Natural killer cell treated with Interleukin-12 subunit alpha and Interleukin-12 subunit beta and Interleukin-15 and Interleukin-18, amount 100 ng/mL, for 72 hours (primary cell): ENCODE data around the gene PHACTR4. TPM values are rescaled to one million over a fixed set of nuclear protein-coding genes. Genes with fewer than 3 reads are reported as not detected.
"Not testable (repeated sequence)": the region's sequence is repeated elsewhere in the genome, so short reads cannot be mapped to it uniquely, and the experiment has no call there.

ENCODE experiments used
- ATAC-seq, 2 donors: fragments of 150-1000 bp; cut with Tn5 transposase in 1 of 2; sonication (Bioruptor Pico), chemical (Tn5 transposase) in 1 of 2; 2 replicates each; pipeline ENCODE4 v1.10.0; 2021
- DNase-seq: peaks from one replicate; pipeline ENCODE4 v3.0.0; 2022; ENCODE audit warnings: low spot score
- H3K27ac Mint-ChIP-seq, 2 donors: 1 replicate in 1 of 2; 2 replicates in 1 of 2; pipeline ENCODE4 v1.8.0; 2022; ENCODE audit warnings: mixed read lengths in 2 of 2, mild to moderate bottlenecking in 1 of 2, moderate library complexity in 1 of 2
- H3K27me3 Mint-ChIP-seq, 2 donors: 1 replicate in 1 of 2; 2 replicates in 1 of 2; pipeline ENCODE4 v1.8.0; 2022; ENCODE audit warnings: mixed read lengths in 2 of 2
- H3K36me3 Mint-ChIP-seq: one replicate; pipeline ENCODE4 v1.8.0; 2022; ENCODE audit warnings: mixed read lengths
- H3K4me1 Mint-ChIP-seq, 2 donors: 1 replicate in 1 of 2; 2 replicates in 1 of 2; pipeline ENCODE4 v1.8.0; 2022; ENCODE audit warnings: low read depth in 2 of 2, mixed read lengths in 2 of 2, mild to moderate bottlenecking in 1 of 2
- H3K4me3 Mint-ChIP-seq: one replicate; pipeline ENCODE4 v1.8.0; 2022; ENCODE audit warnings: mixed read lengths
- H3K9me3 Mint-ChIP-seq: 2 replicates; pipeline ENCODE4 v1.8.0; 2022; ENCODE audit warnings: mixed read lengths
- total RNA-seq, 2 donors: library from RNA; stranded (reverse); gene quantifications; one replicate each; pipeline ENCODE4 v1.2.3, GENCODE V29; 2022

The PHACTR4 gene
- total RNA-seq, 2 donors from 2014 or later = 30.2 to 32.7 TPM

DNA sequence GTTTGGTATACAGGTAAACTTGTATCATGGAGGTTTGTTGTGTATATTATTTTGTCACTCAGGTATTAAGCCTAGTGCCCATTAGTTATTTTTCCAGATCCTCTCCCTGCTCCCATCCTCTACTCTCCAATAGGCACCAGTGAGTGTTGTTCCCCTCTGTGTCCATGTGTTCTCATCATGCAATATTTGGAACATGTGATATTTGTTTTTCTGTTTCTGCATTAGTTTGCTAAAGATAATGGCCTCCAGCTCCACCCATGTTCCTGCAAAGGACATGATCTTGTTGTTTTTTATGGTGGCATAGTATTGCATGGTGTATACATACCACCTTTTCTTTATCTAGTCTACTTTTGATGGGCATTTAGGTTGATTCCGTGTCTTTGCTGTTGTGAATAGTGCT lies 10.9 kb downstream of the PHACTR4 start:
- H3K36me3 Mint-ChIP-seq = peaks cover 8% of the 10 kb centered on the region
- peaks cover 24% of the 10 kb centered on the region in 2 donors for H3K4me1 Mint-ChIP-seq
- DNase-seq (no peak), ATAC-seq (no peak)
- no peaks in the 10 kb centered on the region for H3K27me3 Mint-ChIP-seq
- H3K4me3 Mint-ChIP-seq = no peak overlapping the region
- H3K9me3 Mint-ChIP-seq = no peaks in the 10 kb centered on the region
- H3K27ac Mint-ChIP-seq = no peak overlapping the region

DNA sequence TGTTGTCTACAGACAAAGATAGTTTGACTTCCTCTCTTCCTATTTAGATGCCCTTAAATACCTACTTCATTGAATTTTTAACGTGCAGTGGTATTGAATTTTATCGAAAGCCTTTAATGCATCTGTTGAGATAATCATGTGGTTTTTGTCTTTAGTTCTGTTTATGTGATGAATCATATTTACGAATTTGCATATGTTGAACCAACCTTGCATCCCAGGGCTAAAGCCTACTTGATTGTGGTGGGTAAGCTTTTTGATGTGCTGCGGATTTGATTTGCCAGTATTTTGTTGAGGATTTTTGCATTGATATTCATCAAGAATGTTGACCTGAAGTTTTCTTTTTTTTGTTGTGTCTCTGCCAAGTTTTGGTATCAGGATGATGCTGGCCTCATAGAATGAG lies 14.2 kb downstream of the PHACTR4 start:
- not testable (repeated sequence) for H3K27ac Mint-ChIP-seq, H3K36me3 Mint-ChIP-seq, ATAC-seq, H3K4me3 Mint-ChIP-seq, DNase-seq, H3K9me3 Mint-ChIP-seq, H3K27me3 Mint-ChIP-seq
- peaks cover 19 to 21% of the 10 kb centered on the region in 2 donors for H3K4me1 Mint-ChIP-seq

DNA sequence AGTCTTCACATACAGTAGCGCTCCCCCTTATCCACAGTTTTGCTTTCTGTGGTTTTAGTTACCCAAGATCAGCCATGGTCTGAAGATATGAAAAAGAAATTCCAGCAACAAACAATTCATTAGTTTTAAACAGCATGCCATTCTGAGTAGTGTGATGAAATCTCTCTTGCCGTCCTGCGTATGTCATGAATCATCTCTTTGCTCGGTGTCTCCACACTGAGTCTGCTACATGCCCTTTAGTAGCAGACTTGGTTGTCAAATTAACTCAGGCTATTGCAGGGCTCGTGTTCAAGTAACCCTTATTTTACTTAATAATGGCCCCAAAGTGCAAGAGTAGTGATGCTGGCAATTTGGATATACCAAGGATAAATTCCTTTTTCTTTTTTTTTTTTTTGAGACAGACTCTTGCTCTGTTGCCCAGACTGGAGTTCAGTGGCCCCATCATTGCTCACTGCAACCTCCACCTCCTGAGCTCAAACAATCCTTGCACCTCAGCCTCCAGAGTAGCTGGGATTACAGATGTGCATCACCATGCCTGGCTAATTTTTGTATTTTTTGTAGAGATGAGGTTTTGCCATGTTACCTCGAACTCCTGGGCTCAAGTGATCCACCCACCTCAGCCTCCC lies 22.6 kb downstream of the PHACTR4 start:
- H3K4me1 Mint-ChIP-seq = peaks cover 12 to 15% of the 10 kb centered on the region in 2 donors
- ATAC-seq (no peak), DNase-seq (no peak)
- H3K9me3 Mint-ChIP-seq = no peaks in the 10 kb centered on the region
- H3K27ac Mint-ChIP-seq = no peak overlapping the region
- H3K27me3 Mint-ChIP-seq = no peaks in the 10 kb centered on the region
- no peak overlapping the region for H3K4me3 Mint-ChIP-seq
- no peaks in the 10 kb centered on the region for H3K36me3 Mint-ChIP-seq

- no peak overlapping the region for H3K4me3 Mint-ChIP-seq
- DNase-seq (no peak), ATAC-seq (no peak)
- peaks cover 10 to 12% of the 10 kb centered on the region in 2 donors for H3K4me1 Mint-ChIP-seq
- no peaks in the 10 kb centered on the region for H3K27me3 Mint-ChIP-seq
- peak overlapping the region; percentile 18 to 25 for H3K27ac Mint-ChIP-seq
- H3K9me3 Mint-ChIP-seq = no peaks in the 10 kb centered on the region
- H3K36me3 Mint-ChIP-seq = no peaks in the 10 kb centered on the region
Observed at GRCh38 chr1:28394136-28394535, 24.6 kb downstream of the PHACTR4 start.

DNA sequence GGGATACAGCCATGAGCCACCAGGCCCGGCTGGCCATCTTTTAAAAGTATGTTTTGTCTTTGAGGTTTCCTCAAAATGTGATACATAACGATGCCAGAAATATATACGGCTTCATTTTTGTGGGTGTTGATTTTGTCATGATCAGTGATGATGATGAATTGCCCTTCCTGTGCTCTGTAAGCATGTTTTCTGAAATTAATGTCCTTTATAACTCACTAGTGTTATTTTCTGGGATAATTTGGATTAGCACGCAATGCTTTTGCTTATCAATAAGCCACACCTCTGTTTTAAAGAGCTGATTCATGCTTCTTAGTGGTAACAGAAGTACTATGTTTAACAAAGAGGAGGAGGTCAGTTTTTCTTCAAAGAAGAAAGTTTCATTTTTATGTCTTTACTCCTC lies 25.6 kb downstream of the PHACTR4 start:
- no peaks in the 10 kb centered on the region for H3K9me3 Mint-ChIP-seq
- H3K36me3 Mint-ChIP-seq = no peaks in the 10 kb centered on the region
- peaks cover 12 to 17% of the 10 kb centered on the region in 2 donors for H3K4me1 Mint-ChIP-seq
- no peaks in the 10 kb centered on the region for H3K27me3 Mint-ChIP-seq
- H3K27ac Mint-ChIP-seq = no peak overlapping the region
- no peak for ATAC-seq
- no peak for DNase-seq
- H3K4me3 Mint-ChIP-seq = no peak overlapping the region

- no peaks in the 10 kb centered on the region for H3K27me3 Mint-ChIP-seq
- no peak overlapping the region for H3K27ac Mint-ChIP-seq
- H3K4me3 Mint-ChIP-seq = no peak overlapping the region
- H3K9me3 Mint-ChIP-seq = no peaks in the 10 kb centered on the region
- no peak for ATAC-seq
- H3K4me1 Mint-ChIP-seq = peaks cover 5 to 10% of the 10 kb centered on the region in 2 donors
- DNase-seq = no peak
- no peaks in the 10 kb centered on the region for H3K36me3 Mint-ChIP-seq
Observed at GRCh38 chr1:28401760-28402159, 32.2 kb downstream of the PHACTR4 start.

- H3K9me3 Mint-ChIP-seq = no peaks in the 10 kb centered on the region
- ATAC-seq = no peak
- H3K27me3 Mint-ChIP-seq = no peaks in the 10 kb centered on the region
- no peak for DNase-seq
- H3K27ac Mint-ChIP-seq = no peak overlapping the region
- H3K36me3 Mint-ChIP-seq = no peaks in the 10 kb centered on the region
- H3K4me1 Mint-ChIP-seq = peaks cover 0 to 3% of the 10 kb centered on the region in 2 donors
- H3K4me3 Mint-ChIP-seq = no peak overlapping the region
Observed at GRCh38 chr1:28409090-28409489, 39.5 kb downstream of the PHACTR4 start.

GRCh38 chr1:28411656-28412055 lies 42.1 kb downstream of the PHACTR4 start:
- Mint-ChIP-seq H3K9me3 (no peaks in the 10 kb centered on the region), H3K4me3 (no peak overlapping the region), H3K4me1 (peaks cover 0 to under 1% of the 10 kb centered on the region in 2 donors), H3K27ac (no peak overlapping the region), H3K27me3 (no peaks in the 10 kb centered on the region), H3K36me3 (no peaks in the 10 kb centered on the region)
- no peak for ATAC-seq
- no peak for DNase-seq

DNA sequence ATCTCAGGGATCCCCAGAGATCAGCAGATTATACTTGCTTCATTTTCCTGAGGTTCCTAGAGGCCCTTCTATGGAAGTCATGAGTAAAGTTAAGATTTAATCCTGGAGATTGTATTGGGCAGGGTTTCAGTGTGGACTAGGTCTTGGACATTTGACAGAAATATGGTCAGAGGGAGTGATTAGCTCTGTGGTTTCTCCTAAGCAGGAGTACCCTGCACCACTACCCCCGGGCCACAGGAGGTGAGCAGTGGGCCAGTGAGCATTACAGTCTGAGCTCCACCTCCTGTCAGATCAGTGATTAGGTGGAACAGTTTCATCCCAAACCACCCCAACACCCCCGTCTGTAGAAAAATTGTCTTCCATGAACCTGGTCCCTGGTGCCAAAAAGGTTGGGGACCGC lies 43.2 kb downstream of the PHACTR4 start:
- Mint-ChIP-seq H3K4me1 (peaks cover 3 to 6% of the 10 kb centered on the region in 2 donors), H3K27ac (no peak overlapping the region), H3K27me3 (no peaks in the 10 kb centered on the region), H3K4me3 (no peak overlapping the region), H3K36me3 (no peaks in the 10 kb centered on the region), H3K9me3 (no peaks in the 10 kb centered on the region)
- DNase-seq (no peak), ATAC-seq (no peak)

- DNase-seq = no peak
- H3K36me3 Mint-ChIP-seq = no peaks in the 10 kb centered on the region
- no peak overlapping the region for H3K4me3 Mint-ChIP-seq
- H3K9me3 Mint-ChIP-seq = no peaks in the 10 kb centered on the region
- no peak for ATAC-seq
- H3K27ac Mint-ChIP-seq = peak overlapping the region; percentile 14 to 43
- H3K4me1 Mint-ChIP-seq = peaks cover 6% of the 10 kb centered on the region in 2 donors
- H3K27me3 Mint-ChIP-seq = no peaks in the 10 kb centered on the region
Observed at GRCh38 chr1:28416509-28417194, 47.1 kb downstream of the PHACTR4 start.

DNA sequence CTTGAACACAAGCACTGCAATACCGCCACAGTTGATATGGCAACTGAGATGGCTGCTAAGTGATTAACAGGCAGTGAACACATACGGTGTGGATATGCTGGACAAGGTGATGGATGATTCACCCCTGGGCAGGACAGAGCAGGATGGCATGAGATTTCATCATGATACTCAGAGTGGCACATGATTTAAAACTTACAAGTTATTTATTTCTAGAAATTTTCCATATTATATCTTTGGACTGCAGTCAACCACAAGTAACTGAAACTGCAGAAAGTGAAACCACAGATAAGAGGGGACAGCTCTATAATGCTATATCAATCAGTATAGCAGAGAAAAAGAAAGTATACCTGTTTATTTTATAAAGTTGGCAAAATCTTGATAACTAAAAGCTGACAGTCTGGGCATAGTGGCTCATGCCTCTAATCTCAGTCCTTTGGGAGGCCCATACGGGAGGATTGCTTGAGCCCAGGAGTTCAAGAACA lies 47.9 kb downstream of the PHACTR4 start:
- Mint-ChIP-seq H3K36me3 (no peaks in the 10 kb centered on the region), H3K27ac (peak overlapping the region; percentile 14 to 82), H3K4me3 (peak overlapping the region; percentile 19), H3K27me3 (no peaks in the 10 kb centered on the region), H3K9me3 (no peaks in the 10 kb centered on the region), H3K4me1 (peaks cover 6% of the 10 kb centered on the region in 2 donors)
- DNase-seq = no peak
- ATAC-seq = peak; percentile 84 to 87

DNA sequence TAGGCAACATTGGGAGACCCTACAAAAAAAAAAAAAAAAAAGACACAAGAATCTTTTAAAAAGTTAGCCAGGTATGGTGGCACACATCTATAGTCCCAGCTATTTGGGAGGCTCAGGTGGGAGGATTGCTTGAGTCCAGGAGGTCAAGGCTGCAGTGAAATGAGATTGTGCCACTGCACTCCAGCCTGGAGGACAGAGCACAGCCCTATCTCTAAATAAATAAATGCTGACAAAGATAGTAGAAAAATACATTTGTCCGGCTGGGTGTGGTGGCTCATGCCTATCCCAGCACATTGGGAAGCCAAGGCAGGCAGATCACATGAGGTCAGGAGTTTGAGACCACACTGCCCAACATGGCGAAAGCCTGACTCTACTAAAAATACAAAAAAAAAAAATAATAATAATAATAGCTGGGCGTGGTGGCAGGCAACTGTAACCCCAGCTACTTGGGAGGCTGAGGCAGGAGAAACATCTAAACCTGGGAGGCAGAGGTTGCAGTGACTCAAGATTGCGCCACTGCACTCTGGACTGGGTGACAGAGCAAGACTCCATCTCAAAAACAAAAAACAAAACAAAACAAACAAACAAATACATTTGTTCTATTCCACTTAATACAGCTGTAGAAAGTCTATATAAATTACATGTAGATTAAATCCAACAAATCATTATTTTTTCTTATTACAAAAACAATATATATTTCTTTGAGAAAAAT lies 48.5 kb downstream of the PHACTR4 start:
- DNase-seq (no peak), ATAC-seq (no peak)
- H3K4me1 Mint-ChIP-seq = peaks cover 6% of the 10 kb centered on the region in 2 donors
- H3K9me3 Mint-ChIP-seq = no peaks in the 10 kb centered on the region
- no peaks in the 10 kb centered on the region for H3K27me3 Mint-ChIP-seq
- peak overlapping the region; percentile 19 for H3K4me3 Mint-ChIP-seq
- peak overlapping the region; percentile 14 to 82 for H3K27ac Mint-ChIP-seq
- no peaks in the 10 kb centered on the region for H3K36me3 Mint-ChIP-seq

DNA sequence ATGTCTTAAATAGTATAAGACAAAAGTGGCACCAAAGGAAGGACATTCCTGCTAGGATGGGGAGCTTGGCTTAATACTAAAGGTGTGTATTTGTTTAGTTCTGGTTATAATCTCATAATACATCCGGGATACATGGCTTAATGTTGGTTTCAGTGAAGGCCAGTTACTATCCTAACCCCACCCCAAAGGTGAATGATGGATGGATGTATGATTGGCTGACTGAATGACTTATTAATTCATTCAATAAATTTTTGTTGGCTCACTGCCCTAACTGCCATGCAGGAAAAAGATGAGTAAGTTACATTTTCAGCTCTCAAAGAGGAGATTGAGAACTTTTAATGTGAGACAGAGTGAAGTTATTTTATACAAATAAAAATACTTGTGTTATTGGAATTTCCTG lies 52.2 kb downstream of the PHACTR4 start:
- Mint-ChIP-seq H3K4me1 (peaks cover 5 to 9% of the 10 kb centered on the region in 2 donors), H3K27ac (no peak overlapping the region), H3K27me3 (no peaks in the 10 kb centered on the region), H3K36me3 (no peaks in the 10 kb centered on the region), H3K4me3 (no peak overlapping the region), H3K9me3 (no peaks in the 10 kb centered on the region)
- DNase-seq = no peak
- no peak for ATAC-seq

DNA sequence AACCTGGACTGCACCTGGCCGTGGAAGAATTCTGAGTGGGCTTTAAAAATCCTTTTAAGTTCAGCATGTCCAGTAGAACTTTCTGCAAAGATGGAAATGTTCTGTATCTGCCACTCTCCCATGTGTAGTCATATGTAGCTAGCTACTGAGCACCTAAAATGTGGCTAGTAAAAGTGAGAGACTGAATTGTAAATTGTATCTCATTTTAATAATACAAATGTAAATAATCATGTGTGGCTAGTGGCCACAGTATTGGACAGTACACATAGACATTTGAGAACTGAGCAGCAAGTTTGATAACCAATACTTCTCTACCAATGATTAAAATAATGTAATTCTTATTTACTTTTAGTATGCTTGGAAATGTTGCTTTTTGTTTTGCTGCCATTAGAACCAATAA lies 57.3 kb downstream of the PHACTR4 start:
- H3K27ac Mint-ChIP-seq = no peak overlapping the region
- no peaks in the 10 kb centered on the region for H3K27me3 Mint-ChIP-seq
- H3K9me3 Mint-ChIP-seq = no peaks in the 10 kb centered on the region

More for the DNA sequence above, 57.3 kb downstream of the PHACTR4 start:
- no peaks in the 10 kb centered on the region for H3K36me3 Mint-ChIP-seq
- ATAC-seq (no peak), DNase-seq (no peak)
- H3K4me1 Mint-ChIP-seq = peaks cover 0 to 2% of the 10 kb centered on the region in 2 donors
- H3K4me3 Mint-ChIP-seq = no peak overlapping the region
